Esophagus muscularis mucosa (tissue), 4 donors: ENCODE results near the gene LPAR3. TPM values are rescaled to one million over a fixed set of nuclear protein-coding genes. Genes with fewer than 3 reads are reported as not detected.

ENCODE experiments used
- DNase-seq: peaks from one replicate; pipeline ENCODE4 v3.0.0-alpha.2; 2017; ENCODE audit errors: extremely low spot score
- H3K27ac ChIP-seq, 4 donors: fragments of 200-600 bp; sonication (generic); replicated peaks in 1 of 4; 1 replicate in 3 of 4; 2 replicates in 1 of 4; pipeline ENCODE4 v1.5.1; 2016 to 2019; ENCODE audit warnings: mild to moderate bottlenecking in 1 of 4
- H3K27me3 ChIP-seq, 4 donors: fragments of 200-600 bp; sonication (generic); one replicate each; pipeline versions ENCODE4 v1.5.1 to v1.6.0; 2016 to 2019
- H3K36me3 ChIP-seq, 4 donors: fragments of 200-600 bp; sonication (generic); one replicate each; pipeline ENCODE4 v1.5.1; 2016 to 2019
- H3K4me1 ChIP-seq, 4 donors: fragments of 200-600 bp; sonication (generic); one replicate each; pipeline ENCODE4 v1.5.1; 2016 to 2019
- H3K4me3 ChIP-seq, 4 donors: fragments of 200-600 bp; sonication (generic); 1 replicate in 2 of 4; 2 replicates in 2 of 4; pipeline ENCODE4 v1.5.1; 2016 to 2019; ENCODE audit warnings: mild to moderate bottlenecking in 4 of 4, moderate library complexity in 1 of 4
- H3K9me3 ChIP-seq, 4 donors: fragments of 200-600 bp; sonication (generic); 1 replicate in 3 of 4; 2 replicates in 1 of 4; pipeline ENCODE4 v1.5.1; 2016 to 2019
- EP300 ChIP-seq: sonication (generic); formaldehyde crosslinking; IDR thresholded peaks from one replicate; pipeline ENCODE4 v1.6.1; 2017; ENCODE audit warnings: antibody characterized with exemption
- POLR2A ChIP-seq: fragments of 450-650 bp; IDR thresholded peaks from one replicate; pipeline ENCODE4 v1.6.1; 2017; ENCODE audit warnings: antibody characterized with exemption, moderate library complexity, mild to moderate bottlenecking, low read depth
- POLR2AphosphoS5 ChIP-seq, 2 donors: sonication (generic); formaldehyde crosslinking; IDR thresholded peaks; one replicate each; pipeline ENCODE4 v1.6.1; 2017; ENCODE audit warnings: antibody characterized with exemption in 2 of 2
- WGBS: methylation state at CpG from one replicate; pipeline ENCODE4 v1.1.5; 2018; 5-methylcytosine and 5-hydroxymethylcytosine counted together
- intact Hi-C: fragments of 100-400 bp; cut with DNase I; formaldehyde crosslinking; loops from one replicate; pipeline ENCODE4 v1.15.1; 2023
- total RNA-seq, 4 donors: library from RNA; depleted of rRNA; stranded (reverse); fragments of >200 nt; gene quantifications; one replicate each; pipeline versions ENCODE4 v1.1.0 to v1.2.1, GENCODE V29; 2016
- TF ChIP-seq, protein P1 (sequence below), 3 experiments: fragments of 200-600 bp in 2 of 3; fragments of 450-650 bp in 1 of 3; sonication (generic) in 2 of 3; IDR thresholded peaks; one replicate each; pipeline ENCODE4 v1.5.1; 2017 to 2019; ENCODE audit warnings: antibody characterized with exemption in 3 of 3, mild to moderate bottlenecking in 2 of 3, moderate library complexity in 1 of 3

LPAR3 gene
- total RNA-seq, 4 donors from 2014 or later: 0.19 to 0.33 TPM; not detected in 2

DNA sequence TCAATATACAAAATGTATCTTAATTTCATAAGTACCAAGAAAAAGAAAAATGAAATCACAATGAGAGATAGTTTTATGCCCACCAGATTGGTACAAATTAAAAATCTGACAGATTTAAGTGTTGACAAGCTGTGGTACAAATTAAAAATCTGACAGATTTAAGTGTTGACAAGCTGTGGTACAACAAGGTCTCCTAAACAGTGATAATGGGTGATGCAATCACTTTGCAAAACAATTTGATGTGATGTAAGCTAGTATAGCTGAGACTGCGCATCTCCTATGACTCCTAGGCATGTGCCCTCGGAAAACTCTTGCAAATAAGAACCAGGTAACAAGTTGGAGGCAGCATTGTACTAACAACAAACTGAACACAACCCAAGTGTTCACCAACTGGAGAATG is 100.6 kb downstream of the LPAR3 start:
- TF ChIP-seq, protein P1, sequence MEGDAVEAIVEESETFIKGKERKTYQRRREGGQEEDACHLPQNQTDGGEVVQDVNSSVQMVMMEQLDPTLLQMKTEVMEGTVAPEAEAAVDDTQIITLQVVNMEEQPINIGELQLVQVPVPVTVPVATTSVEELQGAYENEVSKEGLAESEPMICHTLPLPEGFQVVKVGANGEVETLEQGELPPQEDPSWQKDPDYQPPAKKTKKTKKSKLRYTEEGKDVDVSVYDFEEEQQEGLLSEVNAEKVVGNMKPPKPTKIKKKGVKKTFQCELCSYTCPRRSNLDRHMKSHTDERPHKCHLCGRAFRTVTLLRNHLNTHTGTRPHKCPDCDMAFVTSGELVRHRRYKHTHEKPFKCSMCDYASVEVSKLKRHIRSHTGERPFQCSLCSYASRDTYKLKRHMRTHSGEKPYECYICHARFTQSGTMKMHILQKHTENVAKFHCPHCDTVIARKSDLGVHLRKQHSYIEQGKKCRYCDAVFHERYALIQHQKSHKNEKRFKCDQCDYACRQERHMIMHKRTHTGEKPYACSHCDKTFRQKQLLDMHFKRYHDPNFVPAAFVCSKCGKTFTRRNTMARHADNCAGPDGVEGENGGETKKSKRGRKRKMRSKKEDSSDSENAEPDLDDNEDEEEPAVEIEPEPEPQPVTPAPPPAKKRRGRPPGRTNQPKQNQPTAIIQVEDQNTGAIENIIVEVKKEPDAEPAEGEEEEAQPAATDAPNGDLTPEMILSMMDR (IDR thresholded peaks at IDR 0.05): no peak
- TF ChIP-seq POLR2A (no peak), EP300 (no peak), POLR2AphosphoS5 (IDR thresholded peaks at IDR 0.05) (no peak)
- Histone ChIP-seq H3K27ac (no peak overlapping the region), H3K4me3 (no peak overlapping the region), H3K4me1 (no peaks in the 10 kb centered on the region), H3K27me3 (no peaks in the 10 kb centered on the region), H3K36me3 (no peaks in the 10 kb centered on the region), H3K9me3 (peaks cover 0 to 8% (median 3%) of the 10 kb centered on the region in 4 donors)
- DNase-seq: no peak
- WGBS: 100% methylated on average over 2 of the region's 2 CpGs
- intact Hi-C loops: no loop called here

DNA sequence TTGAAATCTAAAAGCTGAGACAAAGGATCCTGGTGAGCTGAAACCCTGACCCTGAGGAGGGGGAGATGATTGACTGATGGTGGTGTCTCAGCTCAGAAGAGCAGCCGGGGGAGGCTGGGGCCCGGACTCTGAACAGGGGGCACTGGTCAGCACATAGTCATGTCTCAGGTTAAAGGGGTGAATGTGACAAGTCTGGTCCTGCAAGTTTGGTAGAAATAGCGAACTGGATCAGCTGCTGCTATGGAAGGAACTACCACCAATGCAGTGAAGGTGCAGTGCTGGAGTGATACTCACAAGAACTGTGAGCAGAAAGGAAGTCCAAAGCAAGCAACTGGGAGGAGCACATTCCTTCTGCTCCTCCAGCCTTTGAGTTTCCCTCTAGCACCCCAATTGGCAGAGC is 104.0 kb downstream of the LPAR3 start:
- no peak for DNase-seq
- WGBS: 75% methylated on average over 3 of the region's 3 CpGs

DNA sequence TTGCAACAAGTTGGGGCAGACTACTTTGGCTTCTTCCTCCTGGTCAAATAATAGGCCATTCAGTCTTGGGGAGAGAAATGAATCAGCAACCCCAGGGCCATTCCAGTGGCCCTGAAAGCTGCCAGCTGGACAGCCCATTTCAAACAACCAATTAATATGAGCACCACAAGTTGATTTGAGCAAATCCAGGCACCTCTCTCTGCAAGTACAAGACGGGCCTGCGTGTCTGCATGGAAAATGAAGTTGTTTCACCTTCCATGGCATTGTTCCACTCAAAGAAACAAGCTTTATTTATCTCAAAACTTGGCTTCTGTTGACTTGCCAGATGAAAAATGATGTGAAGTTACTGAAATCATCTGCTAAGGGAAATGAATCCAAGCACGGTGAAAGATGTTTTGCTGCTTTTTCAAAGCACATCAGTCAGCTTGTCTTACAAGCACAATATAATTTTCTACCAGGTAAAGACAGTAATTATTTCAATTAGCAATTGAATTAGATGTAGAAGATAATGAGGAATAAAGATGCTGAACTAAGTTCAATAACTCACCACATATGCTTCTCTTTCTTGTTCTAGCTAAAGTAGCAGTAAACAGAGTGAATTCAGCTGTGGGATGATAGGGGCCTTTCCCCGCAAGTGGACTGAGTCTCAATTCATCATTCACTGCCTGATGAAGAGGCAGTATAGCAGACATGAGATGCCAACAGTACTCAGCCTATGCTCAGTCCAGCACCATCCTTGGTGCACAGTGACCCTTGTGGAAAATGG is 107.6 kb downstream of the LPAR3 start:
- Histone ChIP-seq H3K9me3 (peaks cover 0 to 8% (median 0%) of the 10 kb centered on the region in 4 donors), H3K36me3 (no peaks in the 10 kb centered on the region), H3K4me1 (peaks cover 0 to 15% (median 14%) of the 10 kb centered on the region in 4 donors), H3K4me3 (no peak overlapping the region), H3K27ac (no peak overlapping the region), H3K27me3 (no peaks in the 10 kb centered on the region)
- intact Hi-C loops: no loop called here
- no peak for DNase-seq
- TF ChIP-seq, protein P1 (IDR thresholded peaks at IDR 0.05): no peak
- TF ChIP-seq EP300 (no peak), POLR2AphosphoS5 (IDR thresholded peaks at IDR 0.05) (peak in 1 of 2 donors; percentile 25)
- WGBS: 44% methylated on average over 4 of the region's 4 CpGs

More for the DNA sequence above, 104.0 kb downstream of the LPAR3 start:
- H3K27ac ChIP-seq: no peak overlapping the region
- intact Hi-C loops: no loop called here
- peaks cover 0 to 8% (median 3%) of the 10 kb centered on the region in 4 donors for H3K9me3 ChIP-seq
- H3K4me3 ChIP-seq: no peak overlapping the region
- TF ChIP-seq POLR2A: no peak
- TF ChIP-seq POLR2AphosphoS5 (IDR thresholded peaks at IDR 0.05): no peak
- TF ChIP-seq EP300: no peak
- TF ChIP-seq, protein P1 (IDR thresholded peaks at IDR 0.05): no peak
- H3K27me3 ChIP-seq: no peaks in the 10 kb centered on the region
- H3K36me3 ChIP-seq: no peaks in the 10 kb centered on the region
- H3K4me1 ChIP-seq: peaks cover 0 to 15% (median 14%) of the 10 kb centered on the region in 4 donors

DNA sequence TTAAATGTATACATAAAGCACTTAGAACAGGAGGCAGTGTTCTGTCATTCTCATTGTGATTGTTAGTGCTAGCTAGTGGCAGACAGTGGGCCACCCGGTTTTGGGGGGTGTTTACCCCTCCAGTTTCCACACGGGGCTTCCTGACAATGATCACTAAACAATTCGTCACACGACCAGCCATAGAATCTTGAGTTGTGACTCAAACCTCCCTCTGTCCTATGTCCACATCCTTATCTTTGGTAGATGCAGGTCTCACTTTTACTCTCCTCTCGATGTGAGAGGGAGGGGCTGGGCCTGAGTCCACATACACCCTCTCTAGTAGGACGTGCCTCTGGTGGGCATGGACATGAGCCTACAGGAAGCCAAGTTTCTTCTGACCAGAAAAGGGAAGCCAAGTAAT is 110.1 kb downstream of the LPAR3 start:
- Histone ChIP-seq H3K4me3 (no peak overlapping the region), H3K27me3 (no peaks in the 10 kb centered on the region), H3K4me1 (peaks cover 0 to 15% (median 14%) of the 10 kb centered on the region in 4 donors), H3K27ac (no peak overlapping the region), H3K36me3 (no peaks in the 10 kb centered on the region), H3K9me3 (no peaks in the 10 kb centered on the region)
- intact Hi-C loops: no loop called here
- no peak for DNase-seq
- WGBS: 82% methylated on average over 6 of the region's 6 CpGs
- TF ChIP-seq EP300: no peak
- TF ChIP-seq POLR2A: no peak
- no peak for TF ChIP-seq POLR2AphosphoS5 (IDR thresholded peaks at IDR 0.05)
- TF ChIP-seq, protein P1 (IDR thresholded peaks at IDR 0.05): no peak
